Measurements from ENCODE around the gene LRCH1.

The LRCH1 gene

DNA sequence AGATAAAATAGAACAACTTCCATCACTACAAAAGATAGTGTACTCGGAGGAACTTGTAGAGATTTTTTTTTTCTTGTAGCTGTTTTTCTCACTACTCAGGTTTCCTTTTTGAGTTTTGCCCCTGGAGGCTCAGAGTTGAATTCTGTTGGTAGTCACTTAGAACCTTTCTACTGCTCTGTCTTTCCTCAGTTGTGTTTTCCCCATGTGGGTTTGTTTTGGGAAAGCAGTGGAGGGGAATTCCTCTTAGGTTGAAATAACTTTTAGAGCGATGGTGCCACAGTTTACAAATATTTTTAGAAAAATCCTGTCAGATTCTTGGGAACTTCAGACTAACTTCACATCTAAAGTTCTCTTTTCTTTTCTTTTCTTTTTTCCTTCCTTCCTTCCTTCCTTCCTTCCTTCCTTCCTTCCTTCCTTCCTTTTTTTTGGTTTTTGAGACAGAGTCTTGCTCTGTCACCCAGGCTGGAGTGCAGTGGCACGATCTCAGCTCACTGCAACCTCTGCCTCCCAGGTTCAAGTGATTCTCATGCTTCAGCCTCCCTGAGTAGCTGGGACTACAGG, 65.8 kb downstream of the LRCH1 start:
- Histone ChIP-seq H3K27ac (replicated peaks) (no peak overlapping the region), H3K27me3 (ENCODE audit: insufficient read depth, poor library complexity, severe bottlenecking) (no peaks in the 10 kb centered on the region), H3K4me3 (replicated peaks; ENCODE audit: insufficient read depth, low read length) (no peak overlapping the region)
- DNase-seq (ENCODE audit: low read depth in 1 of 2, low spot score in 1 of 2) = no peak
- TF ChIP-seq SPI1 (IDR thresholded peaks at IDR 0.05; ENCODE audit: borderline replicate concordance, low read depth) (no peak), POLR2AphosphoS5 (IDR thresholded peaks at IDR 0.05; ENCODE audit: low read depth) (no peak), GABPA (IDR thresholded peaks at IDR 0.05; ENCODE audit: low read depth) (no peak)
- TF ChIP-seq, protein P1, sequence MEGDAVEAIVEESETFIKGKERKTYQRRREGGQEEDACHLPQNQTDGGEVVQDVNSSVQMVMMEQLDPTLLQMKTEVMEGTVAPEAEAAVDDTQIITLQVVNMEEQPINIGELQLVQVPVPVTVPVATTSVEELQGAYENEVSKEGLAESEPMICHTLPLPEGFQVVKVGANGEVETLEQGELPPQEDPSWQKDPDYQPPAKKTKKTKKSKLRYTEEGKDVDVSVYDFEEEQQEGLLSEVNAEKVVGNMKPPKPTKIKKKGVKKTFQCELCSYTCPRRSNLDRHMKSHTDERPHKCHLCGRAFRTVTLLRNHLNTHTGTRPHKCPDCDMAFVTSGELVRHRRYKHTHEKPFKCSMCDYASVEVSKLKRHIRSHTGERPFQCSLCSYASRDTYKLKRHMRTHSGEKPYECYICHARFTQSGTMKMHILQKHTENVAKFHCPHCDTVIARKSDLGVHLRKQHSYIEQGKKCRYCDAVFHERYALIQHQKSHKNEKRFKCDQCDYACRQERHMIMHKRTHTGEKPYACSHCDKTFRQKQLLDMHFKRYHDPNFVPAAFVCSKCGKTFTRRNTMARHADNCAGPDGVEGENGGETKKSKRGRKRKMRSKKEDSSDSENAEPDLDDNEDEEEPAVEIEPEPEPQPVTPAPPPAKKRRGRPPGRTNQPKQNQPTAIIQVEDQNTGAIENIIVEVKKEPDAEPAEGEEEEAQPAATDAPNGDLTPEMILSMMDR (IDR thresholded peaks at IDR 0.05; ENCODE audit: insufficient read depth, low read length) = no peak
- TF ChIP-seq, protein P2, sequence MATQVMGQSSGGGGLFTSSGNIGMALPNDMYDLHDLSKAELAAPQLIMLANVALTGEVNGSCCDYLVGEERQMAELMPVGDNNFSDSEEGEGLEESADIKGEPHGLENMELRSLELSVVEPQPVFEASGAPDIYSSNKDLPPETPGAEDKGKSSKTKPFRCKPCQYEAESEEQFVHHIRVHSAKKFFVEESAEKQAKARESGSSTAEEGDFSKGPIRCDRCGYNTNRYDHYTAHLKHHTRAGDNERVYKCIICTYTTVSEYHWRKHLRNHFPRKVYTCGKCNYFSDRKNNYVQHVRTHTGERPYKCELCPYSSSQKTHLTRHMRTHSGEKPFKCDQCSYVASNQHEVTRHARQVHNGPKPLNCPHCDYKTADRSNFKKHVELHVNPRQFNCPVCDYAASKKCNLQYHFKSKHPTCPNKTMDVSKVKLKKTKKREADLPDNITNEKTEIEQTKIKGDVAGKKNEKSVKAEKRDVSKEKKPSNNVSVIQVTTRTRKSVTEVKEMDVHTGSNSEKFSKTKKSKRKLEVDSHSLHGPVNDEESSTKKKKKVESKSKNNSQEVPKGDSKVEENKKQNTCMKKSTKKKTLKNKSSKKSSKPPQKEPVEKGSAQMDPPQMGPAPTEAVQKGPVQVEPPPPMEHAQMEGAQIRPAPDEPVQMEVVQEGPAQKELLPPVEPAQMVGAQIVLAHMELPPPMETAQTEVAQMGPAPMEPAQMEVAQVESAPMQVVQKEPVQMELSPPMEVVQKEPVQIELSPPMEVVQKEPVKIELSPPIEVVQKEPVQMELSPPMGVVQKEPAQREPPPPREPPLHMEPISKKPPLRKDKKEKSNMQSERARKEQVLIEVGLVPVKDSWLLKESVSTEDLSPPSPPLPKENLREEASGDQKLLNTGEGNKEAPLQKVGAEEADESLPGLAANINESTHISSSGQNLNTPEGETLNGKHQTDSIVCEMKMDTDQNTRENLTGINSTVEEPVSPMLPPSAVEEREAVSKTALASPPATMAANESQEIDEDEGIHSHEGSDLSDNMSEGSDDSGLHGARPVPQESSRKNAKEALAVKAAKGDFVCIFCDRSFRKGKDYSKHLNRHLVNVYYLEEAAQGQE (IDR thresholded peaks at IDR 0.05; ENCODE audit: insufficient replicate concordance, low read depth) = no peak

DNA sequence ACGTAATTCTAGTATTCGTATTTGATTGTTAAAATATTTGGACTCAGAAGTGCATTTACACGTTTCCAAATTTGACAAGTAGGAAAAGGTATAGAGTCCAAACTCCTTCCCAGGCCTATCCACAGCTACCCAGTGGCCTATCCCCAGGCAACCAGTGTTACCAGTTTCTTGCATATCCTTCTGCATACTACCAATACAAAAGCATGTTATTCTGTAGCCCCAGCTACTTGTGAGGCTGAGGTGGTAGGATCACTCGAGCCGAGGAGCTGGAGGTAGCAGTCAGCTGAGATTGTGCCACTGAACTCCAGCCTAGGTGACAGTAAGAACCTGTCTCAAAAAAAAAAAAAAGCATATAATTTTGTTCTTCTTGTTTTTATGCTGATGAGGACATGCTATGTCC, 67.1 kb downstream of the LRCH1 start:
- Histone ChIP-seq H3K27ac (replicated peaks) (no peak overlapping the region), H3K27me3 (ENCODE audit: insufficient read depth, poor library complexity, severe bottlenecking) (no peaks in the 10 kb centered on the region), H3K4me3 (replicated peaks; ENCODE audit: insufficient read depth, low read length) (no peak overlapping the region)
- no peak for DNase-seq (ENCODE audit: low read depth in 1 of 2, low spot score in 1 of 2)
- TF ChIP-seq POLR2AphosphoS5 (IDR thresholded peaks at IDR 0.05; ENCODE audit: low read depth) = no peak
- TF ChIP-seq, protein P2 (IDR thresholded peaks at IDR 0.05; ENCODE audit: insufficient replicate concordance, low read depth) = no peak
- TF ChIP-seq, protein P1 (IDR thresholded peaks at IDR 0.05; ENCODE audit: insufficient read depth, low read length) = no peak
- no peak for TF ChIP-seq GABPA (IDR thresholded peaks at IDR 0.05; ENCODE audit: low read depth)
- no peak for TF ChIP-seq SPI1 (IDR thresholded peaks at IDR 0.05; ENCODE audit: borderline replicate concordance, low read depth)

DNA sequence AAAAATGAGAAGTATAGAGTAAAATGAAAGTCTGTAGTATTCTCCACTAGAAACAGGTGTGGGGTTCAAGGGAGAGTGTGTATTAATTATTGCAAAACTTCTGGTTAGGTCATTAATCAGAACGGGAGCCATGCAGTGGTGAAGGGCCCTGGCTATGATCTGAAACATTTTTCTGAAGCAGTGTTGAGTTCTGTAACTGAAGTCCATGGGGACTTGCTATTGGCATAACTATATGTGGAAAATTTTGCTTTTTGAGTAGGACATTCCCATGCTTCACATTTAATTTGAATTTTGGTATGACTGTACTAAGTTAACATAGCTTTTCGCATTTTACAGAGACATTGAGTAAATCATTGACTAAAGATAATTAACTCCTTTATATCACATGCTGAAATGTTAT, 67.5 kb downstream of the LRCH1 start:
- Histone ChIP-seq H3K27ac (replicated peaks) (no peak overlapping the region), H3K4me3 (replicated peaks; ENCODE audit: insufficient read depth, low read length) (no peak overlapping the region), H3K27me3 (ENCODE audit: insufficient read depth, poor library complexity, severe bottlenecking) (no peaks in the 10 kb centered on the region)
- TF ChIP-seq POLR2AphosphoS5 (IDR thresholded peaks at IDR 0.05; ENCODE audit: low read depth) = no peak
- TF ChIP-seq GABPA (IDR thresholded peaks at IDR 0.05; ENCODE audit: low read depth) = no peak
- no peak for TF ChIP-seq SPI1 (IDR thresholded peaks at IDR 0.05; ENCODE audit: borderline replicate concordance, low read depth)
- TF ChIP-seq, protein P1 (IDR thresholded peaks at IDR 0.05; ENCODE audit: insufficient read depth, low read length) = no peak
- TF ChIP-seq, protein P2 (IDR thresholded peaks at IDR 0.05; ENCODE audit: insufficient replicate concordance, low read depth) = no peak
- DNase-seq (ENCODE audit: low read depth in 1 of 2, low spot score in 1 of 2) = no peak

Data from HL-60 (cell line).